PC-3 (cell line): Measurements from ENCODE around the gene PAQR4.
A peak's percentile ranks its signal among the peaks of the same experiment; 100 is the strongest.

Experiments used
- CTCF ChIP-seq: fragments of 300-600 bp; sonication (generic); conservative IDR thresholded peaks from 2 replicates; pipeline ENCODE4 v1.5.1; 2017; ENCODE audit warnings: antibody characterized with exemption, low read depth, mild to moderate bottlenecking, low read length
- EZH2phosphoT487 ChIP-seq: fragments of 300-600 bp; sonication (generic); IDR thresholded peaks from 2 replicates; pipeline ENCODE4 v1.6.1; 2018; ENCODE audit warnings: mild to moderate bottlenecking, antibody characterized with exemption, low read length, borderline replicate concordance

DNA sequence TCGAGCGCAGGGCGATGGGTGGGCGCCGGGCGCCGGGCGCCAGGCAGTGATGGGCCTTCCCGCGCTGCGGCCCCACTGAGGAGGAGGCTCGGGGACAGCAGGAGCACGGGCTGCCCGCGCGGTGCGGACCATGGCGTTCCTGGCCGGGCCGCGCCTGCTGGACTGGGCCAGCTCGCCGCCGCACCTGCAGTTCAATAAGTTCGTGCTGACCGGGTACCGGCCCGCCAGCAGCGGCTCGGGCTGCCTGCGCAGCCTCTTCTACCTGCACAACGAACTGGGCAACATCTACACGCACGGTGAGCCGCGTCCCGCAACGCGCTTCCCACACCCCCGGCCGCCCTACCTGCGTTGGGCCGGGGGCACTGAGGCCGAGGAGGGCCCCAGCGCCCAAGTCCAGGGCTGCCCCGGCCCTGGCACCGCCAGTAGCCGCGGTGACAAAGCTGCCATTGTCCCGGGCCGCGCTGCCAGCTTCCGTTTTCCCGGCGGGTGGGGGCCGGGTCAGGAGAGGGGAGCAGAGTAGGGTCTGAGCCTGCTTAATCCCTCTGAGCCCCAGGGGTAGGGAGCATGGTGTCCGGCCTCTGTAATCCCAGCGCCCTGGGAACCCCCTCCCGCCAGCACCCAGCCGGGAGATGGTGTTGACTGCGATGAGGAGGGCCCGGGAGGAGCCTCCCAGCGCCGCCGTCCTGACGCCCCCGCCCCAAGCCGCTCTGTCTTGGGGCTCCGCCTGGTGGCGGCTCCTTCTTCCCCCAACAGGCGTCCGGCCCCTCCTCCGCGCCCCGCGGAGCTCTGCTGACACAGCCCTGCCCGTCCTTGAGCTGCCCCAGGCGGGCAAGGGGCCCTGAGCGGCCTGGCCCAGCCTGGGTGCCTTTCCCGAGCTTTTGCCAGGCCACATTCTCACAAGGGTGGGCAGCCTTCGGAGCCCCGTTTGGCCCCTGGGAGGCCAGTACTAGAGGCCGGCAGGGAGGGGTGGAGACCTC lies 685 bp downstream of the PAQR4 start:
- TF ChIP-seq CTCF (peak; percentile 52), EZH2phosphoT487 (no peak)
